ENCODE measurements around the gene NUDT8.
"Not testable (repeated sequence)": the region's sequence is repeated elsewhere in the genome, so short reads cannot be mapped to it uniquely, and the experiment has no call there.

DNA sequence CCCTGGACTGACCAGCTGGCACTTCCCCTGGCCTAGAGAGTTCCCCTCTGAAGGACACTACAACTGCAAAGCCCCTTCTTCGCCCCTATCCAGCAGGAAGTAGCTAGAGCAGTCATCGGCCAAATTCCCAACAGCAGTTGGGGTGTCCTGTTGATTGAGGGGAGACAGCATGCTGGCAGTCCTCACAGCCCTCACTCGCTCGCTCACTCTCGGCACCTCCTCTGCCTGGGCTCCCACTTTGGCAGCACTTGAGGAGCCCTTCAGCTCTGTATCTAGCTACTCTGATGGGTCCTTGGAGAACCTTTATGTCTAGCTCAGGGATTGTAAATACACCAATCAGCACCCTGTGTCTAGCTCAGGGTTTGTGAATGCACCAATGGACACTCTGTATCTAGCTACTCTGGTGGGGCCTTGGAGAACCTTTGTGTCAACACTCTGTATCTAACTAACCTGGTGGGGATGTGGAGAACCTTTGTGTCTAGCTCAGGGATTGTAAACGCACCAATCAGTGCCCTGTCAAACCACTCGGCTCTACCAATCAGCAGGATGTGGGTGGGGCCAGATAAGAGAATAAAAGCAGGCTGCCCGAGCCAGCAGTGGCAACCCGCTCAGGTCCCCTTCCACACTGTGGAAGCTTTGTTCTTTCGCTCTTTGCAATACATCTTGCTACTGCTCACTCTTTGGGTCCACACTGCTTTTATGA, 3.5 kb downstream of the NUDT8 start:
- not testable (repeated sequence) for TF ChIP-seq EZH2 (IDR thresholded peaks at IDR 0.05; ENCODE audit: low read length)
- TF ChIP-seq, protein P1, sequence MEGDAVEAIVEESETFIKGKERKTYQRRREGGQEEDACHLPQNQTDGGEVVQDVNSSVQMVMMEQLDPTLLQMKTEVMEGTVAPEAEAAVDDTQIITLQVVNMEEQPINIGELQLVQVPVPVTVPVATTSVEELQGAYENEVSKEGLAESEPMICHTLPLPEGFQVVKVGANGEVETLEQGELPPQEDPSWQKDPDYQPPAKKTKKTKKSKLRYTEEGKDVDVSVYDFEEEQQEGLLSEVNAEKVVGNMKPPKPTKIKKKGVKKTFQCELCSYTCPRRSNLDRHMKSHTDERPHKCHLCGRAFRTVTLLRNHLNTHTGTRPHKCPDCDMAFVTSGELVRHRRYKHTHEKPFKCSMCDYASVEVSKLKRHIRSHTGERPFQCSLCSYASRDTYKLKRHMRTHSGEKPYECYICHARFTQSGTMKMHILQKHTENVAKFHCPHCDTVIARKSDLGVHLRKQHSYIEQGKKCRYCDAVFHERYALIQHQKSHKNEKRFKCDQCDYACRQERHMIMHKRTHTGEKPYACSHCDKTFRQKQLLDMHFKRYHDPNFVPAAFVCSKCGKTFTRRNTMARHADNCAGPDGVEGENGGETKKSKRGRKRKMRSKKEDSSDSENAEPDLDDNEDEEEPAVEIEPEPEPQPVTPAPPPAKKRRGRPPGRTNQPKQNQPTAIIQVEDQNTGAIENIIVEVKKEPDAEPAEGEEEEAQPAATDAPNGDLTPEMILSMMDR (optimal IDR thresholded peaks at IDR 0.05 in 1 of 3, IDR thresholded peaks at IDR 0.05 in 1 of 3, conservative IDR thresholded peaks at IDR 0.05 in 1 of 3; ENCODE audit: extremely low read depth in 1 of 3, insufficient read depth in 2 of 3, low read length in 3 of 3): not testable (repeated sequence)
